ENCODE results near the gene ARHGEF19. TPM values are rescaled to one million over a fixed set of nuclear protein-coding genes. Genes with fewer than 3 reads are reported as not detected.
"Not testable (repeated sequence)": the region's sequence is repeated elsewhere in the genome, so short reads cannot be mapped to it uniquely, and the experiment has no call there.

Gene ARHGEF19
- total RNA-seq, 2 experiments from 2014 or later, result 4.4 to 4.5 TPM

DNA sequence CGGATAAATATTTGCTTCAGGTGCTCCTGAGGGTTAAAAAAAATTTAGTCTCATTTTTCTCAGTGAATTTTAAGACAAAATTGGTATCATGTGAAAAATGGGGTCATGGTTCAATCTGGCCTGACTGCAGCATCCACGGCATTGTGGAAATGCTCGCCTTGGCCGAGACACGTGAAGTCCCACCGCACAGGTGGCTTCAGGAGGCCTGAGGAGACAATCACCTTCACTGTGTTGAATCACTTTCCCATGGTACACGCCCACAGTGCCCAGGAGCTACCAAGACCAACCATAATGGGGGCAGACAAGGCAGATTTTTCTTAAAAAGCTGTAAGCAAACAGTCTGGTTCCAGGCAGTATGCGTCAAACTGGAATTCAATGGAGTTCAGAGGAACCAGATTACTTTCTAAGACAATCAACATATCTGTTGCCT, 35.6 kb upstream of the ARHGEF19 start:
- Mint-ChIP-seq H3K9me3 (no peaks in the 10 kb centered on the region), H3K36me3 (peaks cover 7% of the 10 kb centered on the region), H3K27me3 (no peaks in the 10 kb centered on the region), H3K4me1 (peaks cover 26% of the 10 kb centered on the region), H3K27ac (peak overlapping the region; percentile 74), H3K4me3 (no peak overlapping the region)
- no peak for DNase-seq

DNA sequence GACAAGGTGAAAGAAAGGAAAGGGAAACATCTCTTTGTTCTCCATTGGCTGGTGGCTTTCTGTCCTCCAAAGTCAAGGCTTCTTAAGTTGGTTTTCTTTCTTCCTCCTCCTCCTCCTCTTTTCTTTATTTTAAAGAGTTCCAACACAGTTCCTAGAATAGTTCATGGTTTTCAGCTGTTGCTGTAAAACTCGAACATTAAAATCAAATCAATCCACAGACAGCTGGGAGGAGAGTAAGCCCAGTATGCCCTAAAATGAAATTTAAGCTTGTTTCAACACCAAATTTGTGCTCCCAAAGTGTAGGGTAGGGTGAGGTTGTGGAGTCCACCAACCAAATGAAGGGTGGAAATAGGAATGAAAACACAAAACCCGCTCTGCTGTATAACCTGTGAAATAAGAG, 35.0 kb upstream of the ARHGEF19 start:
- Mint-ChIP-seq H3K4me3 (no peak overlapping the region), H3K36me3 (peaks cover 6% of the 10 kb centered on the region), H3K27ac (peak overlapping the region; percentile 74), H3K4me1 (peaks cover 26% of the 10 kb centered on the region), H3K9me3 (no peaks in the 10 kb centered on the region), H3K27me3 (no peaks in the 10 kb centered on the region)
- DNase-seq, result no peak

GRCh38 chr1:16246961-16247360, 34.5 kb upstream of the ARHGEF19 start:
- peak overlapping the region; percentile 26 for H3K27ac Mint-ChIP-seq
- no peak overlapping the region for H3K4me3 Mint-ChIP-seq
- H3K36me3 Mint-ChIP-seq, result peaks cover 3% of the 10 kb centered on the region
- H3K27me3 Mint-ChIP-seq, result no peaks in the 10 kb centered on the region
- DNase-seq, result no peak
- no peaks in the 10 kb centered on the region for H3K9me3 Mint-ChIP-seq
- H3K4me1 Mint-ChIP-seq, result peaks cover 26% of the 10 kb centered on the region

DNA sequence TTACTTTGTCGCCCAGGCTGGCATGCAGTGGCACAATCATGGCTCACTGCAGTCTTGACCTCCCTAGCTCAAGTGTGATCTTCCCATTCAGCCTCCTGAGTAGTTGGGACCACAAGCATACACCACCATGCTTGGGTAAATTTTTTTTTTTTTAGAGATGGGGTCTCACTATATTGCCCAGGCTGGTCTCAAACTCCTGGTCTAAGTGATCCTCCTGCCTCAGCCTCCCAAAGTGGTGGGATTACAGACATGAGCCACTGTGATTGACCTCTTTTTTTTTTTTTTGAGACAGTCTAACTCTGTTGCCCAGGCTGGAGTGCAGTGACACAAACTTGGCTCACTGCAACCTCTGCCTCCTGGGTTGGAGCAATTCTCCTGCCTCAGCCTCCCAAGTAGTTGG, 33.8 kb upstream of the ARHGEF19 start:
- peaks cover 26% of the 10 kb centered on the region for H3K4me1 Mint-ChIP-seq
- not testable (repeated sequence) for DNase-seq, H3K4me3 Mint-ChIP-seq, H3K27ac Mint-ChIP-seq, H3K27me3 Mint-ChIP-seq, H3K9me3 Mint-ChIP-seq, H3K36me3 Mint-ChIP-seq

DNA sequence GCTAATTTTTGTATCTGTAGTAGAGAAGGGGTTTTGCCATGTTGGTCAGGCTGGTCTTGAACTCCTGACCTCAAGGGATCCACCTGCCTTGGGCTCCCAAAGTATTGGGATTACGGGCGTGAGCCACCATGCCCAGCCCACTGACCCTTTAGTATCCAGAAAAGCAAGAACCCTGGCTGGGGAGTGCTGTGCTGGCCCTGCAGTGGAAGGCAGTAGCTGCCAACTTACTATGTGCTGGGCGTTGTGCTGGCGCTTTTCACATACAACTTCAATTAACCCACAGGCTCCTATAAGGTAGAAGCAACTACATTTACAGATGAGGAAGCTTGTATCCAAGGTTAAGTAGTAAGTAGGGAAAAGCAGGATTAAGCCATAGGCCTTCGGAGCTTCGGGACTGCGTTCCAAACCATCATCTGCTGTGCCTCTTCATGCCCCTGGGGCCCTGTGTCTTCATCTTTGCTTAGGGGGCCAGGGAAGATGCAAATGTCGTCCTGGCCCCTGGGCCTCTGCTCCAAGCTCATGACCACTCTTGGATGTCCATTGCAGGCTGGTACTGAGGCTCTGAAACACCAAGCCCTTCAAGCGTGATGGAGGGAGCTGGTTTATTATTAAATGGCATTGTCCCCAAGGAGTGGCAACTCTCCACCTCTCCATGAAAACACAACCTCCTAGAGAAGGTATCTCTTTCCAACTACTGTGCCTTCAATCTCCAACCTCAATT, 33.2 kb upstream of the ARHGEF19 start:
- H3K4me1 Mint-ChIP-seq, result peaks cover 23% of the 10 kb centered on the region
- H3K36me3 Mint-ChIP-seq, result peaks cover 3% of the 10 kb centered on the region
- H3K4me3 Mint-ChIP-seq, result no peak overlapping the region
- H3K27me3 Mint-ChIP-seq, result no peaks in the 10 kb centered on the region
- no peak overlapping the region for H3K27ac Mint-ChIP-seq
- no peak for DNase-seq
- no peaks in the 10 kb centered on the region for H3K9me3 Mint-ChIP-seq

DNA sequence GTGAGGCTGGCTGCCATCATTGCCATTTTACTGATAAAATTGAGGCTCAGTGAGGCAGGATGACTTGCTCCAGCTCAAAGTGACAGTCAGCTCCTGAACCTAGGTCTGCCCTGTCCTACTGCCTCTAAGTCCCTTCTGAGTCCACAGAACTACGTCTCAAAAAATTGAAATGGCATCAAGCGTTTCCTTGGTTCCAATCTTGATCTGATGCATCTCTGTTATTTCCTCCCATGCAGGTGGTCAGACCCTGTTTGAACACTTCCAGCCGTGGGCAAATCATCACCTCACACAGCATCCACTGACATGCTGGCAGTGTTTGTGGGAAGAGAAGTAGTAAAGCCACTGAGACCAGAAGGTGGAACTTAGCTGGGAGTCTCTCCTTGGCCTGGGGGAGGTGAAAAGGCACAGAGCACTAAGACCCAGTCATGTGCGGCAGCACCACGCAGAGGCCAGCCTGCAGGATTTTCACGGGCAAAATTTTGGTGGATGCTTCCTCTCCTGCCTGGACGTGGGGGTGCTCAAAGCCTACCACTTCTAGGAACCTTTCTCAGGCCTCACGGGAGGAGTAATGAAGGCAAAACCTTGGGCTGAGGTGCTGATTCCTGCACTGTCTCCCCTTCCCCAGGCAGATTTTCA, 32.3 kb upstream of the ARHGEF19 start:
- H3K4me3 Mint-ChIP-seq, result no peak overlapping the region
- peaks cover 17% of the 10 kb centered on the region for H3K4me1 Mint-ChIP-seq
- no peaks in the 10 kb centered on the region for H3K9me3 Mint-ChIP-seq
- no peak overlapping the region for H3K27ac Mint-ChIP-seq
- no peaks in the 10 kb centered on the region for H3K27me3 Mint-ChIP-seq
- H3K36me3 Mint-ChIP-seq, result peaks cover 2% of the 10 kb centered on the region
- no peak for DNase-seq

DNA sequence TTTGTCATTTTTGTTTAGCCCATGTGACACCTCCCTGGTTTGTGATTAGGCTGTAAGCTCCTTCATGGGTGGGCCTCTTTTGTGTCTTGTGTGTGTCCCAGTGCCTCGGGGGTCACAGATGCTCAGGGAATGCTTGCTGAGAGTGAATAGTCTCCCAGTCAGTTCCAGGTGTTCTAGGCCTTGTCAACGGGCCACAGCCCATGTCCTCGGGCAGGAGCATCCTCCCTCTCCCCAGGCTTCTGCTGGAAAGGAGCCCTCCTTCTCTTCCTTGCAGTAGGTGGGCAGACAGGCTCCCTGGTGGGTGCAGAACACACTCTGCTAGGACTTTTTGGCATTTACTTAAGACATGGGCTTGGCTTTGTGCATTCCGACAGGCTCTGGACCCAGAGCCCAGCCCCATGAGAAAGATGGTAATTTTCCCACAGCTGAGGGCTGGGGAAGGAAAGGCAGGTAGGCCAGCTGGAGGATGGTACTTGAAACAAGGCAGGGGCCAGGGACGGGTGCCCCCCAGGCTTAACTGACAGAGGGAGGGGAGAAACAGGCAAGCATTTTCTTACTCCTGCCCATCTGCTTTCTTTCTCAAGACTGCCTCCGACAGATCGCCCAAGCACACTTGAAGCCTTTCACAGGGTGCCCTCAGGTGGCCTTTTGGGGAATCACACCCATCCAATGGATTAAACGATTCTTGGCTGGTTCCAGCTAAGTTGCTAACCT, 31.6 kb upstream of the ARHGEF19 start:
- Mint-ChIP-seq H3K9me3 (no peaks in the 10 kb centered on the region), H3K27ac (no peak overlapping the region), H3K27me3 (no peaks in the 10 kb centered on the region)

DNA sequence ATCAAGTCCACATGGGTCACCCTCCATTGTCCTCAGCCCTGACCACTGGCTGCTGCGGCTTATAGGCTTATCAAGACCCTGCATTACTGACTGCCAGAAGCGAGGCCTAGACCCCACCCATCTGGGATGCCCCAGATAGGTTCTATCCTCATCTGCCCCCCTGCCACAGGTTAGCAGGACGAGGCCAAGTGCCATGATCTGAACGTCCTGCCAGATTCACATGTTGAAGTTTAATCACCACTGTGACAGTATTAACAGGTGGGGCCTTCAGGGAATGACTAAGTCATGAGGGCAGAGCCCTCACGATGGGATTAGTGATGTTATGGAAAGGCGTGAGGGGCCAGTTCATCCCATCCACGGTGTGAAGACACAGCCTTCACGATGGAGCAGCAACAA, 30.8 kb upstream of the ARHGEF19 start:
- H3K9me3 Mint-ChIP-seq, result no peaks in the 10 kb centered on the region

More for the DNA sequence above, 31.6 kb upstream of the ARHGEF19 start:
- no peaks in the 10 kb centered on the region for H3K36me3 Mint-ChIP-seq
- H3K4me1 Mint-ChIP-seq, result peaks cover 10% of the 10 kb centered on the region
- H3K4me3 Mint-ChIP-seq, result no peak overlapping the region
- peak; percentile 66 for DNase-seq

GRCh38 chr1:16242556-16243214, 30.2 kb upstream of the ARHGEF19 start:
- no peak for DNase-seq
- Mint-ChIP-seq H3K27me3 (no peaks in the 10 kb centered on the region), H3K27ac (no peak overlapping the region), H3K4me1 (peaks cover 3% of the 10 kb centered on the region), H3K4me3 (no peak overlapping the region), H3K36me3 (no peaks in the 10 kb centered on the region), H3K9me3 (no peaks in the 10 kb centered on the region)

More for the DNA sequence above, 30.8 kb upstream of the ARHGEF19 start:
- no peak for DNase-seq
- Mint-ChIP-seq H3K4me3 (no peak overlapping the region), H3K36me3 (no peaks in the 10 kb centered on the region), H3K27me3 (no peaks in the 10 kb centered on the region), H3K4me1 (peaks cover 3% of the 10 kb centered on the region), H3K27ac (no peak overlapping the region)

DNA sequence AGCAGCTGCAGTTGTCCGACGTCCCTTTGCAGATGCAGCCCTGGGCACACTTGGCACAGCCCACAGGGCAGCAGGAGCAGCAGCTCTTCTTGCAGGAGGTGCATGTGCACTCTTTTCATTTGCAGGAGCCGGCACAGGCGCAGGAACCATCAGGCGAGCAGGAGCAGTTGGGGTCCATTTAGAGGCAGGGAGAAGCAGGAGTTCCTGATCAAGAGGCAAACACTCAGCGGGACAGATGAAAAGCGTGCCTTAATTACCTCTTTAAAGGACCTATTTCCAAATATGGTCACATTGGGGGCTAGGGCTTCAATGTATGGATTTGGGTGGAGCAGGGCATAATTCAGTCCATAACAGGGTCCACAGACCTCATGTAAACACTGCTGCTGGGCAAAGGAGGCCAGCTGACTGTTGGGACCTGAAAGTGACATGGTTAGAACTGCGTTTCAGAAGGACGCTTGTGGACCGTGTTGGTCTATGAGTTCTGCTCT, 28.8 kb upstream of the ARHGEF19 start:
- no peaks in the 10 kb centered on the region for H3K27me3 Mint-ChIP-seq
- H3K4me3 Mint-ChIP-seq, result no peak overlapping the region
- H3K27ac Mint-ChIP-seq, result no peak overlapping the region
- no peaks in the 10 kb centered on the region for H3K36me3 Mint-ChIP-seq
- H3K4me1 Mint-ChIP-seq, result peaks cover 6% of the 10 kb centered on the region
- no peak for DNase-seq
- H3K9me3 Mint-ChIP-seq, result no peaks in the 10 kb centered on the region

DNA sequence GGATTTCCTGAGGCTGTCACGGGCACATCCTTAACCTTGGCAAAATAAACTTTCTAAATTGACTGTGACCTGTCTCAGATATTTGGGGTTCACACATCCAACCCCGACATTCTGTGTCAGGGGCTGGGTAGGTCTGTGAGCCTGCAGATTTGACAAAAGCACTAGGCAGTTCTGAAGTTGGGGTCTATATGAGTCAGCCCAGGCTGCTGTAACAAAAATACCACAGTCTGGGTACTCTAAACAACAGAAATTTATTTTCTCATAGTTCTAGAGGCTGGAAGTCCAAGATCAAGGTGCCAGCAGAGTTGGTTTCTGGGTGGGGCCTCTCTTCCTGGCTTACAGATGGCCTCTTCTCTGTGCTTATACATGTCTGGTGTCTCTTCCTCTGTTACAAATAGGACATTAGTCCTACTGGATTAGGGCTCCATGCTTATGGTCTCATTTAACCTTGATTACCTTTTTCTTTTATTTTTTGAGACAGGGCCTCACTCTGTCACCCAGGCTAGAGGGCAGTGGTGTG, 27.6 kb upstream of the ARHGEF19 start:
- no peak for DNase-seq
- Mint-ChIP-seq H3K36me3 (no peaks in the 10 kb centered on the region), H3K27me3 (no peaks in the 10 kb centered on the region)

GRCh38 chr1:16237343-16237830, 24.9 kb upstream of the ARHGEF19 start:
- Mint-ChIP-seq H3K4me3 (peak overlapping the region; percentile 88), H3K36me3 (no peaks in the 10 kb centered on the region), H3K4me1 (peaks cover 7% of the 10 kb centered on the region), H3K9me3 (no peaks in the 10 kb centered on the region), H3K27me3 (no peaks in the 10 kb centered on the region), H3K27ac (peak overlapping the region; percentile 92)
- DNase-seq, result no peak

More for the DNA sequence above, 27.6 kb upstream of the ARHGEF19 start:
- Mint-ChIP-seq H3K4me3 (no peak overlapping the region), H3K9me3 (no peaks in the 10 kb centered on the region), H3K27ac (no peak overlapping the region), H3K4me1 (peaks cover 10% of the 10 kb centered on the region)

- Mint-ChIP-seq H3K9me3 (no peaks in the 10 kb centered on the region), H3K4me1 (peaks cover 7% of the 10 kb centered on the region)
- DNase-seq, result peak; percentile 98
Measured at GRCh38 chr1:16236511-16237342, 24.3 kb upstream of the ARHGEF19 start, which contains the start of gene CPLANE2. TSS of gene CPLANE2 (minus strand) at chr1:16237183. CDS start at chr1:16236742, 441 bp downstream.

More at GRCh38 chr1:16236511-16237342, 24.3 kb upstream of the ARHGEF19 start, which contains the start of gene CPLANE2:
- Mint-ChIP-seq H3K27ac (peak within 1 kb of the TSS; percentile 92), H3K4me3 (peak within 1 kb of the TSS; percentile 88), H3K36me3 (no peaks in the 10 kb centered on the region), H3K27me3 (no peaks in the 10 kb centered on the region)

Measured in activated naive CD8-positive, alpha-beta T cell treated with anti-CD3 and anti-CD28 coated beads for 36 hours (primary cell).